ENCODE data around the gene TSPAN1.

DNA sequence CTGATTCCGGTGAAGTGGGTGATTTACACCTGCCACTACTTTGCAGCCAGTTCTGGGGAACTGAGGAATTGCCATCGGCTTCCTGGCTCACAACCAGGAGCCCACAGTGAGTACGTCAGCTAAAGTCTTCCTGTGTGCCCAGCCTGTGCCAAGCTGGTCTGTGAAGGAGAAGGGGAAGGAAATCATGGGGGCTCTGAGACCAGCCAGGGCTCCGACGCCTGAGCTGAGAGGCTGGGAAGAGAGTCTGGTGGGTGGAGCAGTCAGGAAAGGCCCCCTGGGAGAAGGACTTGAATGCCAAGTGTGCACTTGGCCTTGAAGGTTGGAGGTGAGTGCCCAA lies 29.5 kb downstream of the TSPAN1 start:
- TF ChIP-seq POLR2A (IDR thresholded peaks at IDR 0.05; ENCODE audit: low read depth, low read length): no peak
- TF ChIP-seq TAF1 (IDR thresholded peaks at IDR 0.05; ENCODE audit: borderline replicate concordance, low read depth, low read length): no peak

All from GM12892 (cell line).